Calu3 (cell line): ENCODE data around the gene XYLT2. TPM values are rescaled to one million over a fixed set of nuclear protein-coding genes. Genes with fewer than 3 reads are reported as not detected.

Experiments
- BruUV-seq: library from RNA; stranded (reverse); fragments of 400-500 nt; replicated peaks from 2 replicates; lab custom pipeline; 2021; lab: Mats Ljungman, UMichigan
- CTCF ChIA-PET: fragments of 300-600 bp; sonication (Branson Sonifier 250); formaldehyde crosslinking; loops from one replicate; lab custom pipeline; 2022; ENCODE audit warnings: antibody characterized with exemption; lab: Charles Lee
- DNase-seq: peaks from one replicate; pipeline ENCODE4 v3.0.0; 2022
- H3K27ac Mint-ChIP-seq: one replicate; pipeline ENCODE4 v1.8.0; 2022; ENCODE audit warnings: mixed read lengths; ENCODE audit not compliant: unreplicated experiment
- H3K27me3 Mint-ChIP-seq: one replicate; pipeline ENCODE4 v1.8.0; 2022; ENCODE audit warnings: mixed read lengths; ENCODE audit not compliant: unreplicated experiment
- H3K36me3 Mint-ChIP-seq: one replicate; pipeline ENCODE4 v1.8.0; 2022; ENCODE audit warnings: mild to moderate bottlenecking, moderate library complexity, mixed read lengths; ENCODE audit not compliant: insufficient read depth, unreplicated experiment
- H3K4me1 Mint-ChIP-seq: one replicate; pipeline ENCODE4 v1.8.0; 2022; ENCODE audit warnings: mild to moderate bottlenecking, low read depth, mixed read lengths; ENCODE audit not compliant: unreplicated experiment
- H3K4me3 Mint-ChIP-seq: one replicate; pipeline ENCODE4 v1.8.0; 2022; ENCODE audit warnings: mild to moderate bottlenecking, low read depth, moderate library complexity, mixed read lengths; ENCODE audit not compliant: unreplicated experiment
- H3K9me3 Mint-ChIP-seq: one replicate; pipeline ENCODE4 v1.8.0; 2022; ENCODE audit warnings: low read depth, mixed read lengths; ENCODE audit not compliant: unreplicated experiment
- intact Hi-C: fragments of 100-400 bp; cut with micrococcal nuclease; formaldehyde crosslinking; loops from one replicate; pipeline ENCODE4 v1.10.0; 2022; ENCODE audit not compliant: unreplicated experiment
- total RNA-seq: library from RNA; stranded (reverse); gene quantifications from 2 replicates; pipeline ENCODE4 v1.2.3, GENCODE V29; 2022
- TF ChIP-seq, protein P1 (sequence below): fragments of 200-600 bp; IDR thresholded peaks from one replicate; pipeline ENCODE4 v1.8.0; 2022; ENCODE audit warnings: antibody characterized with exemption; ENCODE audit not compliant: unreplicated experiment

The XYLT2 gene
- total RNA-seq, 1 experiment from 2014 or later, result 44.3 TPM

DNA sequence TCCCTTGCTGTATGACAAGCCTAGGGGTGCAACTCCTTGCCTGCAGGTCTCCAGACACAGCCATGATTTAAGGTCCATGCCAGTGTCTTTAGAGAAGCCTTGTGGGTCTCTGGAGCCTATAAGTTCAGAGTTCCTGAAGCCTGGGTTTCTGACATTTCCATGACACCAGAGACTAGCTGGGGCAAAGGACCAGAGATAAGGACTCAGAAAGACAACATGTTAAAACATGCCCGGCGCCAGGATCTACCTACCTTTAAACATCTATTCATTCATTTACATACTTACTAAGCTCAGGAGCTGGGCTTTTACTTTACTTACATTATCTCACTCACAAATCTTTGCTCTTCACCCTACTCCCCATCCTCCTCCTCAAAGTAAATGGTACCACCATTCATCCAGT, 25.6 kb downstream of the XYLT2 start:
- H3K27ac Mint-ChIP-seq, result peak overlapping the region; percentile 3
- TF ChIP-seq, protein P1, sequence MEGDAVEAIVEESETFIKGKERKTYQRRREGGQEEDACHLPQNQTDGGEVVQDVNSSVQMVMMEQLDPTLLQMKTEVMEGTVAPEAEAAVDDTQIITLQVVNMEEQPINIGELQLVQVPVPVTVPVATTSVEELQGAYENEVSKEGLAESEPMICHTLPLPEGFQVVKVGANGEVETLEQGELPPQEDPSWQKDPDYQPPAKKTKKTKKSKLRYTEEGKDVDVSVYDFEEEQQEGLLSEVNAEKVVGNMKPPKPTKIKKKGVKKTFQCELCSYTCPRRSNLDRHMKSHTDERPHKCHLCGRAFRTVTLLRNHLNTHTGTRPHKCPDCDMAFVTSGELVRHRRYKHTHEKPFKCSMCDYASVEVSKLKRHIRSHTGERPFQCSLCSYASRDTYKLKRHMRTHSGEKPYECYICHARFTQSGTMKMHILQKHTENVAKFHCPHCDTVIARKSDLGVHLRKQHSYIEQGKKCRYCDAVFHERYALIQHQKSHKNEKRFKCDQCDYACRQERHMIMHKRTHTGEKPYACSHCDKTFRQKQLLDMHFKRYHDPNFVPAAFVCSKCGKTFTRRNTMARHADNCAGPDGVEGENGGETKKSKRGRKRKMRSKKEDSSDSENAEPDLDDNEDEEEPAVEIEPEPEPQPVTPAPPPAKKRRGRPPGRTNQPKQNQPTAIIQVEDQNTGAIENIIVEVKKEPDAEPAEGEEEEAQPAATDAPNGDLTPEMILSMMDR, result no peak
- peak overlapping the region; percentile 89 for H3K4me3 Mint-ChIP-seq
- no peaks in the 10 kb centered on the region for H3K27me3 Mint-ChIP-seq
- no TSS peak for BruUV-seq
- H3K4me1 Mint-ChIP-seq, result peaks cover 16% of the 10 kb centered on the region
- H3K9me3 Mint-ChIP-seq, result no peaks in the 10 kb centered on the region
- peaks cover 41% of the 10 kb centered on the region for H3K36me3 Mint-ChIP-seq
- CTCF ChIA-PET, result no interaction called here
- intact Hi-C loops, result no loop called here
- DNase-seq, result no peak

DNA sequence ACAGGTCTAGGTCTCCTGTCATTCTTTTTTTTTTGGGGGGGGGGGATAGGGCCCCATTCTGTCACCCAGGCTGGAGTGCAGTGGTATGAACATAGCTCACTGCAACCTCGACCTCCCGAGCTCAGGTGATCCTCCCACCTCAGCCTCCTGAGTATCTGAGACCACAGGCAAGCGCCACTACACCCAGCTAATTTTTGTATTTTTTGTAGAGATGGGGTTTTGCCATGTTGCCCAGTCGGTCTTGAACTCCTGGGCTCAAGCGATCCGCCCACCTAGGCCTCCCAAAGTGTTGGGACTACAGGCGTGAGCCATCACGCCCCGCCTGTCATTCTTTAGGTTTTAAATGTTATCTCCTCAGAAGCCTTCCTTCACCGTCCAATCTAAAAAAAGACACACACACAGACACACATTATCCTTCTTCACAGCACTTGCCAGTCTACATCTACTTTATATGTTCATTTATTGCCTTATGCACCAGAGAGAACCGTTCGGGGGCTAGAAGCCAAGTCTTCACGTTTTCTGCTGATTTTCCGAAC, 26.4 kb downstream of the XYLT2 start:
- CTCF ChIA-PET, result interaction anchor here (0.6 kb wide), 1 partner anchor 16 kb away, joined by 3 read pairs; no protein-coding TSS in a partner anchor
- intact Hi-C loops, result no loop called here
- Mint-ChIP-seq H3K27ac (peak overlapping the region; percentile 98), H3K4me3 (peak overlapping the region; percentile 89), H3K4me1 (peaks cover 16% of the 10 kb centered on the region), H3K27me3 (no peaks in the 10 kb centered on the region), H3K9me3 (no peaks in the 10 kb centered on the region), H3K36me3 (peaks cover 38% of the 10 kb centered on the region)
- no TSS peak for BruUV-seq
- DNase-seq, result no peak
- TF ChIP-seq, protein P1, result no peak

DNA sequence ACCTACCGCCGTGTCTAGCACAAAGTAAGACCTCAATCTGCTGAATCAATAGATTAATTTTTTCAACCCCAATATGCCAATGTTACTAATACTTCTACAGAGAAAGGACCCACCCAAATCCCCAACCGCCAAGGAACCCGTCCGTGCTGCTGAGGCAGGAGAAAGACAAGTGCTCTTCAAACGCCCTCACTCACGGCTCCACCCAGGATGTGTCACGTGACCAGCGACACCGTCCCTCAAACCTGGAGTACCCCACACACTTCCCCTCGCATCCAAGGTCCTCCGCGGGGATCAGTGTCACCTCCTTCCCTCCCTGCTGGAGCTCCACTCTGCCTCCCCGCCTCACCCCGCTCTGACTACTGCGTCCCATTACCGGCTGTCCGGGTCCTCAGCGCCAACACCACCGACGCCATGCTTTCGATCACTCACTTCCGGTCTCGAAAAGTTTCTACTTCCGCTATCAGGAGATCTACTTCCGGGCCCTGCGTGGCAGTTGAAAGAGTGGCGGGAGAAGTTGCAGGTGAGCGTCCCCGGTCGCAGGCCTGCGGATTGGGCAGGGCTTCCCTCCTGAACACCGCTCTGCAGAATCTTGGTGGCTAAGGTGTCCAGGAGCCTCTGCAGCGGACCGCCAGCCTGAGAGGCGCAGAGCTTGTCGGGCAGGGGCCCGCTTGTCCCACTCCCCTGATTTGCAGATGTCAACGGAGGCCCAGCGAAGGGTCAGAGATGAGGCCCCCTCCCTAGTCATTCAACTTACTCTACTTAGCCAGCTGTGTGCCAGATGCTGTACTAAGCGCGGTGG, 27.0 kb downstream of the XYLT2 start, which contains the start of the genes EME1 and MRPL27:
Gene EME1 (plus strand): TSS at position 472 of the 799 bp plus-strand sequence. CDS start 1,980 bp downstream, outside the sequence.
Gene MRPL27 (minus strand): TSS at position 427 of the 799 bp plus-strand sequence. CDS start 14 bp downstream, at position 413.
- peak within 1 kb of the TSS; percentile 98 for H3K27ac Mint-ChIP-seq
- BruUV-seq, result TSS peak; percentile 69
- peaks cover 37% of the 10 kb centered on the region for H3K36me3 Mint-ChIP-seq
- H3K4me1 Mint-ChIP-seq, result peaks cover 16% of the 10 kb centered on the region
- peak within 1 kb of the TSS; percentile 89 for H3K4me3 Mint-ChIP-seq
- no peaks in the 10 kb centered on the region for H3K9me3 Mint-ChIP-seq
- DNase-seq, result peak; percentile 91
- TF ChIP-seq, protein P1, result no peak
- no peaks in the 10 kb centered on the region for H3K27me3 Mint-ChIP-seq
- intact Hi-C loops, result no loop called here
- CTCF ChIA-PET, result interaction anchor here (0.6 kb wide), 1 partner anchor 17 kb away, joined by 3 read pairs; no protein-coding TSS in a partner anchor

DNA sequence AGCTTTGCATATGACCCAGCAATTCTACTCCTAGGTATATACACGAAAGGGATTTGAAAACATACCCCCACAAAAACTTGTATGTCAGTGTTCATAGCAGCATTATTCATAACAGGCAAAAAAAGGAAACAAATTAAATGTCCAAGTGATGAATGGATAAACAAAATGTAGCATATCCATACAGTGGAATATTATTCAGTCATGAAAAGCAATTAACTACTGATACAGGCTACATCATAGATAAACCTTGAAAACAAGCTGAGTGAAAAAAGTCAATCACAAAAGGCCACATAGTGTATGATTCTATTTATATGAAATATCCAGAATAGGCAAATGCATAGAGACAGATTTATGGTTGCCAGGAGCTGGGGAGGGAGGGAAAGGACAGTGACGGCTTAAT, 27.8 kb downstream of the XYLT2 start:
- CTCF ChIA-PET, result interaction anchor here (0.5 kb wide), 1 partner anchor 24 kb away, joined by 4 read pairs; no protein-coding TSS in a partner anchor
- no peaks in the 10 kb centered on the region for H3K9me3 Mint-ChIP-seq
- no peak for DNase-seq
- intact Hi-C loops, result no loop called here
- H3K4me1 Mint-ChIP-seq, result peaks cover 16% of the 10 kb centered on the region
- TF ChIP-seq, protein P1, result no peak
- BruUV-seq, result no TSS peak
- peak overlapping the region; percentile 98 for H3K27ac Mint-ChIP-seq
- peaks cover 39% of the 10 kb centered on the region for H3K36me3 Mint-ChIP-seq
- no peaks in the 10 kb centered on the region for H3K27me3 Mint-ChIP-seq
- peak overlapping the region; percentile 89 for H3K4me3 Mint-ChIP-seq
